Subcutaneous adipose tissue (tissue), 4 donors: ENCODE data around the gene UGT1A1. TPM values are rescaled to one million over a fixed set of nuclear protein-coding genes. Genes with fewer than 3 reads are reported as not detected.

Source experiments
- CTCF ChIP-seq: fragments of 450-650 bp; IDR thresholded peaks from one replicate; pipeline ENCODE4 v1.5.1; 2016; ENCODE audit warnings: low read depth, mild to moderate bottlenecking, control low read depth, antibody characterized with exemption, moderate library complexity
- total RNA-seq, 4 donors: library from RNA; depleted of rRNA; stranded (reverse); fragments of >200 nt; gene quantifications; one replicate each; pipeline ENCODE4 v1.1.0, GENCODE V29; 2016

Gene UGT1A1
- total RNA-seq, 4 donors from 2014 or later = not detected

GRCh38 chr2:233821709-233822100 lies 61.6 kb downstream of the UGT1A1 start:
- TF ChIP-seq CTCF = no peak

GRCh38 chr2:233822101-233822771 lies 62.2 kb downstream of the UGT1A1 start:
- TF ChIP-seq CTCF = no peak

Other genes with a start within 250 kb of the UGT1A1 start
- 10 to 100 TPM; 21.8 to 60.3 (median 38.2) TPM for gene USP40, start 193.5 kb upstream of the UGT1A1 start, total RNA-seq
- not detected for gene UGT1A8, start 142.6 kb upstream of the UGT1A1 start, total RNA-seq
- gene UGT1A10, start 123.8 kb upstream of the UGT1A1 start, total RNA-seq = not detected
- not detected for gene UGT1A9, start 88.4 kb upstream of the UGT1A1 start, total RNA-seq
- gene UGT1A7, start 78.4 kb upstream of the UGT1A1 start, total RNA-seq = under 1 TPM in 1 of 4 donors, not detected in 3; 0.88 TPM
- gene UGT1A6, start 67.4 kb upstream of the UGT1A1 start, total RNA-seq = not detected
- gene UGT1A5, start 47.4 kb upstream of the UGT1A1 start, total RNA-seq = not detected
- gene UGT1A4, start 41.5 kb upstream of the UGT1A1 start, total RNA-seq = not detected
- not detected for gene UGT1A3, start 31.2 kb upstream of the UGT1A1 start, total RNA-seq
- gene MROH2A, start 18.1 kb downstream of the UGT1A1 start, total RNA-seq = not detected
- gene HJURP, start 94.3 kb downstream of the UGT1A1 start, total RNA-seq = 1 to 10 TPM in 2 of 4 donors, not detected in 2; 1.9 to 2.0 TPM
- 1 to 10 TPM in 1 of 4 donors, not detected in 3; 1.7 TPM for gene TRPM8, start 157.1 kb downstream of the UGT1A1 start, total RNA-seq